Cerebellar nuclear complex (tissue), 1 donor: ENCODE measurements around the gene HSPA8.
"Not testable (repeated sequence)": the region's sequence is repeated elsewhere in the genome, so short reads cannot be mapped to it uniquely, and the experiment has no call there.

Experiments used
- DNase-seq, 2 experiments: peaks; one replicate each; lab custom pipeline; 2025; lab: John Stamatoyannopoulos, UW

Gene HSPA8

DNA sequence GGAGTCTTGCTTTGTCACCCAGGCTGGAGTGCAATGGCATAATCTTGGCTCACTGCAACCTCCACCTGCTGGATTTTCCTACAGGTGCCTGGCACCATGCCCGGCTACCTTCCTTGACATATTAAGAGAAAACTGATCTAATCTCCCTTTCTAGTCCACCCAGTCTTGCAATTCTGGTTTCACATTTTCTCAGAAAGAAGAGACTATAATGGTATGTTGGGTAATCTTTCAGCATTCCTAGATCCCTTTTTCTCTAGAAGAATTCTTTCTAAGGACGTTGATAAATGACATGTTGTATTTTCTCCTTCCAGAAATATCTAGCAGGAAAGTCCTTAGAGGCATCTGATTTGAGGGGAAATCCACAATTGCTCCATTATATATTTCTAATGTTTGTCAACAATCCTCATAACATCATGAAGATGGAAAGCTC is 10.4 kb upstream of the HSPA8 start:
- DNase-seq, result no peak

DNA sequence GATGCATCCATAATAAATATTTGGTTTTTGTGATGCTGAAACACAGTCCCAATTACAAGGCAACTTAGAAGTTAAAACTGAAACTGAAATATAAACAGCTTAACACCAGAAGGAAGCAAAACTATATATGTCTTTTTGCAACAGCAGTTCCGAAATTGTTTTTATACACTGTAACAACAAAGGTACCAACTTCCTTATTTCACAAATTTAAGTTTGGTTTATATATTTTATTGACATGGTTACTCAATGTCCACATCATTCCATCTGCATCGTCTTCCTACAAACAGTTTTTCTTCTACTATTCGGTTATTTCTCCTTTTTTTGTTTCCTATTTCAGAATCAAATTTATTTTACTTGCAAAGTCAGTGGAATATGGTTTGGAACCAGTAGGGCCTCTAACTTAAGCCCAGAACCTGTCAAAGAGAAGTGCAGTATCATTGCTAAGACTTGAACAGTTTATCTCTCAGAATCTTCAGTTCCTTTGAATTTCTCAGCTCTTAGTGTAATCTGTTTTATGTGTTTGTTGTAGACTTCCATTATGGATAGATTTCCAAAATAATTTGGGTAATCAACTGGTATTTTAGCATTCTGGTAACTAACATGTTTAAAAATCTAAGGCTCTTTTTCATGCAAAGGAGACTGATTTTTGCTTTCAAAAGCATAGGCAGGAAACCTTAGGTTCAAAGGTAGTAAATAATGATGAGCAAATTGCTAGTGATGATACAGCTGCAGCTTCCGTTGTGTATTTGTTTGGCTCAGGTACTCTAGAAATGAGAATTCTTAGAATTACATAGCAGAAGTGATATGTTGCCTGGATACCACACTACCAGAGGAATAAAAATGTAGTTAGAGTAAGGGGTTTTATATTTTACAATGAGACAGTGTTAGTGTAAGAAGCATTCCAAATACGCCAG is 8.2 kb upstream of the HSPA8 start:
- DNase-seq, result no peak

DNA sequence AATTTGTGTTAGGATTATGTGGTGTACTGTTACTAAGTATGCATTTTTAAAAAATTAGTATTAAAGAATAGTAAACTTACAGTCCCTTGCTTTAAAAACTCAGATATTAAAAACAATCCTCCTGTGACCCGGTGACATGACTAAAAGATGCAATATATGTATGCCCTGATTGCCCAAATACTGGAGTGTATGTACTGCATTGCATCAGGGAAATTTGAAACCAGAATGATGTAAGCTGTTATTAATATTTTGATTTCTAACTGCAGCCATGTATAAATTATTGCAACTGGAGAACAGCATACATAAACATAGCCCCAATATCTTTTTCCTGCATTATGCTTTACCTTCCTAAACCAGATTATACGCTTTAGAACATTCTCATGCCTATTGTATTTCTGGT is 3.7 kb upstream of the HSPA8 start:
- DNase-seq, result no peak

DNA sequence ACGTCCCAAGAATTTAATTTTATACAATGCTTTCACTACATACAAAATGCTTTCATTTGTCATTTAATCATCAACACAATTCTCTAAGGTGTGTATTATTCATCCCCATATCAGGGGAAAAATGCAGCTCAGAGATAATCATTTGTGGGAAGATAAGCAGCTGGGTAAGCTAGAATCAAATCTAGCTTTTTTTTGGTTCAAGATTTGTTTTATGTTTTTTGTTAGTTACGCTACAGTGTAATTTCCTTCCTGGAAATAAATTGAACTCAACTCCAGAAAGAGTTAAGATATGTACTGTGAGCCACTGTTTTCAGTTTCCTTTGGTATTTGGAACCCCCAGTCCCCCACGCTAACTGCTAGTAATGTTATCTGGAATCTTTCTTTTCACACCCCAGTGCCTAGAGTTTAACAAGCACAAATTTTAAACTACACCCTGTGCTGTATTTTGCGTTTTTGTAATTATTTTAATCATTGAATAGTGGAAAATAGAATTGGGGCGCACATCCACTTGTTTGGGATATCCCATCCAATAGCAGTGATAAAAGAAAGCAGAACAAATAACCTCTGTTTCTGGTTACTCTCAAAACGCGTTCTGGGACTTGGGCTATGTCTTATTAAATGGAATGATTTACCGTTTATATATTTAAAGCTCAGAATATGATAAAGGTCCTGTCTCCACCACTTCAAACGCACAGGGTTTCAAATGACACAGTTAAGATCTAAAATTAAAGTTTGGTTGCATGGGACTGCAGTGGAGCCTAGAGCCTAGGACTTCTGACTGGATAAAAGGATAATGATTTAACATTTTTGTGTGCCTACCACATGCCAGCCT is 2.1 kb upstream of the HSPA8 start:
- no peak for DNase-seq

GRCh38 chr11:123062892-123063825 is 1.2 kb upstream of the HSPA8 start:
- DNase-seq, result no peak

DNA sequence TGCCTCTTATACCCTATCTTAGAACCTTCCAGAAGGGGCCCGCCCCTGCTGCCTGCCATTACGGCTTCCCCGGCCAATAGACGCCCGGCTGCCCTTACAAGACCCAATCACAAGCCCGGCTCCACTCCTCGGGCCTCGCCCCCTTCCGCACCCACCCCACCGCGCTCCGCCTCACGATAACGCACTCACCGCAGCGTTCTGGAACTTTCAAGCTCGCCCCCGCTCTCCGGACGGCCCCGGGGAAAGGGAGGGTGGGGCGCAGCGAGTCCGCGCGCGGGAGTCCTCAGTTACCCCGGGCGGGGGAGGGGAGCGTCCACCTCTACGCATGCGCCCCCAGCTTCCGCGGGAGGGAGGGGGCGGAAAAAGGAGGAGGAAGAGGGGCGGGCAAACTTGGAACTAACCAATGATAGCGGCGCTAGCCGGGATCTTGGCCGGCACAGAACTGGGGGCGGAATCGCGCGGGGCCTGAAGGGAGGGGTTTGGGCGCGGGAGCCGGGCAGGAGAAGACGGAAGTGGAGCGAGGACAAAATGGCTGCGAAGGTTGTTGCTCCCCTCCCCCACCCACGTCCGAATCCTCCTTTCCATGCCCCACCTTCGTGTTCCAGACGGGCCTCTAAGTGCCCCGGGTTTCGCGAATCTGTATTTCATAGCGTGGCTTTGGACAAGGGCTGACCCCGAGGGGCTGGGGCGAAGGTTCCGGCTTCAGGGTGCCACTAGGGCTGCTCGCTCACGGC is 389 bp upstream of the HSPA8 start:
- DNase-seq, result peak; percentile 97 to 99

DNA sequence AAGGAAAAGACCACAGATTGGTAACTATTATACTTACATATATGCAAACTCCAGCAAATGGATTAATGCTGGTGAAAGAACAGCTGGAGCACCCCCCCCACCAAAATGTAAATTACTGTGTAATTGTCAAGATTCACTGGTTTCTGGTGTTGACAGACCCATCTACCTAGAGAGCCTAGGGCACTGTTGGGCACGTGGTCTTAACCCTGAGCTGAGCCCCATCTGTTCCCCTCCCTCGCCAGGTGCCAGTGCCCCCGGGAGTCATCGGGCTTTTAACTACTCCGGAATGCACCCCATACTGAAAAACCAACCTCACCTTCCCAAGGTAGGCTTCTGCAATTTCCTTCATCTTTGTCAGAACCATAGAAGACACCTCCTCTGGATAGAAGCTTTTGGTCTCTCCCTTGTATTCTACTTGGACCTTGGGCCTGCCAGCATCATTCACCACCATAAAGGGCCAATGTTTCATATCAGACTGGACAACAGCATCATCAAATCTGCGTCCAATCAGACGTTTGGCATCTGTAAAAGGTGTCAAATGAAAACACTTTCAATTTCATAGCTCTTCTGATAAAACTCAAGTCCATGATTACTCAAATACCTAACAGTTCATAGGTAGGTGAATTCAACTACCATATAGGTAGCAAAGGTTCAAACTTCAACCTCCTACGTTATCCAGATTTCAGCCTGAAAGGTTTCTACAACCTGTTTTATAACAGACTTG is 1.5 kb downstream of the HSPA8 start:
- no peak for DNase-seq

GRCh38 chr11:123059041-123059920 is 2.7 kb downstream of the HSPA8 start:
- not testable (repeated sequence) for DNase-seq

DNA sequence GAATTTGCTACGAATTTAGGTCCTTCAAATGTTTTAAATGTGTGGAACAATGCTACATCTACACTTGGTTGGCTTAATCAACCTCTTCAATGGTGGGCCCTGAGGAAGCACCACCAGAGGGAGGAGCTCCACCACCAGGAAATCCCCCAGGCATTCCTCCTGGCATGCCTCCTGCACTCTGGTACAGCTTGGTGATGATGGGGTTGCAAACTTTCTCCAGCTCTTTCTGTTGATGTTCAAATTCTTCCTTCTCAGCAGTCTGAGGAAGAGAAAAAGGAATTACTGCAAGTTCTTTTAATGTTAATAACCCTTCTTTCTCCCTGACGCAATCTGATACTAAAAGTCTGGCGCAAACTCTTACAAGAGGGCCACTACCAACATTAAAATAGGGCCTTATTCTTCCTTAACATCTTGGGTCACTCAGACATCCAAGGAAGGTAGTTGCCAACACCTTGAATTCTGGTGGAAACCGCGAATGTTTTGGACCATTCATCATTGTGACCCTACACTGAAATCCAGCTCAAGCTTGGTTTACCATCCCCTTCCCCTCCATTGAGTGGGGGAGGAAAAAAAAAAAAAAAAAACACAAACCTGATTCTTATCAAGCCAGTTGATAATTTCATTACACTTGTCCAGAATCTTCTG is 4.2 kb downstream of the HSPA8 start:
- DNase-seq, result no peak

DNA sequence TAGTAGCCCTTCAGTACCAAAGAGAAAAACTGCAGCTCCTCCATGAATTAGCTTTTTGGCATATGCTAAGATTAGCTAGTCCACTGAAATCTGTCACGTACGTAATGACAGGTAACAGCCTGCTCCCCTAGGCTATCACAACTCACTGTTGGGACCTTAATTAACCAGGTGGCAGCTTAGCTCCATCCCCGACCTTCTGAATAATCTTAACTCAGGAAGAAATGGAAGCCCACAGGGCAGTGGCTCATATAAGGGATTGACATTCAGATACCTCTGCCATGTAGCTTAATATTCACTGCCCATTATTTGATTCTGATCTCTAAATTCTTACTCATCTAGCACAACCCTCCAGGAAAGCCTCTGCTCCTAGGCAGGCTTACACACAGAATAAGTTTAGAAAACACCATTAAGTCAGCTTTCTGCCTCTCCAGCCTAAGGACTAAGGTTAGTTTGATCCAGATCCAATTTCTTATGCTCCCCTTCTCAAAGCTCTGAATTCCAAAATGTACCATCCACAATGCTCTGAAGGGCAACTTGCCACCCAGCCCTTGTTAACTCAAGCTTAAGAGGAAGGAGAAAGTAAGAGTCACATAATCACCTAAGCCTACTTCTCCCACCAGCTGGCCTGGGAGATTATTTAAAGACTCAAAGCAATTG is 5.0 kb downstream of the HSPA8 start:
- DNase-seq, result no peak

DNA sequence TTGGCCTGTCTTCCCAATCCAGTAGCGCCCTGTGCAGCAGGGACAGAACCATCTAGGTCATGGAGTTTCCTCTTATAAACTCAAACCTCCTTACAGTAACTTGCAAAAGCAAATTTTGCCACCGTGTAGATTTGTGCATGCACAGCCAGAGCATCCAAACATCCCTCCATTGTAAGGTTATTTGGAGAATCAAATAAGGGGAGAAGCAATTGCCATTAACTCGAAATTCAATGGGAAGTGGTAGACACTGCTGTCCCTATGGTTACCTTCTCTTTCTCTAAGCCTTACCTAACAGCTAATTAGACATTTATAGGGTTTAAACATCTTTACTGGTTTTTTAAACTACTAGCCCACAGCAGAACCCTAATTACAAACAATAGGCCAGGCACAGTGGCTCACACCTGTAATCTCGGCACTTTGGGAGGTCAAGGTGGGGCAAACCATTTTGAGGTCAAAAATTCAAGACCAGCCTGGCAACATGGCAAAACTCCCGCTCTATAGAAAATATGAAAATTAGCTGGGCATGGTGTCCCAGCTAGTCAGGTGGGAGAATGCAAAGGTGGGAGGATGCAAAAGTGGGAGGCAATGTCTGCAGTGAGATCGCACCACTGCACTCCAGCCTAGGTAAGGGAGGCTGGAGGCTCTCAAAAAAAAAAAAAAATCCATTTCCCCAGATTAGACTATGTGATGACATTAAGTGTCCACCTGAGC is 6.6 kb downstream of the HSPA8 start:
- DNase-seq, result no peak

- DNase-seq, result peak in 1 of 2 experiments; percentile 56
Observed at GRCh38 chr11:123054301-123055065, 7.5 kb downstream of the HSPA8 start.

- no peak for DNase-seq
Observed at GRCh38 chr11:123052901-123053721, 8.8 kb downstream of the HSPA8 start.

GRCh38 chr11:123051634-123052033 is 10.3 kb downstream of the HSPA8 start:
- no peak for DNase-seq

DNA sequence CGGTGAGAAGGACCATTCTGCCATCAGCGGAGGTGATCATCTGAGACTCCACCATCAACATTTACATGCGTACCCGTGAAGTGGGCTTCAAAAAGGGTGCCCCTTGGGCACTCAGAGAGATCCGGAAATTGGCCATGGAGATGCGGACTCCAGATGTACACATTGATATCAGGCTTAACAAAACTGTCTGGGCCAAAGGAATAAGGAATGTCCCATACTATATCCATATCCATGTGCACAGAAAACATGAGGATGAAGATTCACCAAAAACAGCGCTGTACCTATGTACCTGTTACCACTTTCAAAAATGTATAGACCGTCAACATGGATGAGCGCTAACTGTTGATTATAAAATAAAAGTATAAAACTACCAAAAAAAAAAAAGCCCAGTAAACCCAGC is 10.8 kb downstream of the HSPA8 start:
- no peak for DNase-seq

DNA sequence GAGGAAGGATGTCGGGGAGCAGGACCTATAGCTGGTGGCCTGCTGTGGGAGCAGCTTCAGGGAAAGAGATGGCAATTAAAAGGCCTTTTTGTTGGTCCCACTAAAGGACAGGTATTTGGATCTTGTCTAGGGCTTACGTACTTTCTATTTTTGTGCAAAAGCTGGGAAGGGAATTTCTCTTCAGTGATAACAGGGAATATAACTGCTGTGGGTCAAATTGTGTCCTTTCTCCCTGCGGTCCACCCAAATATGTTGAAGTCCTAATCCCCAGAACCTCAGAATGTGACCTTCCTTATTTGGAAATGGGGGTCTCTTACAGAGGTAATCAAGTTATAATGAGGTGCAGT is 14.0 kb downstream of the HSPA8 start:
- DNase-seq, result no peak
